Gastrocnemius medialis (tissue), 4 donors: ENCODE results near the gene KIF12. TPM values are rescaled to one million over a fixed set of nuclear protein-coding genes. Genes with fewer than 3 reads are reported as not detected.

ENCODE experiments used
- ATAC-seq, 2 donors: fragments of 150-250 bp; one replicate each; pipeline ENCODE4 v1.9.1; 2016
- DNase-seq, 2 donors: peaks; one replicate each; pipeline ENCODE4 v3.0.0-alpha.2; 2019
- H3K27ac ChIP-seq, 4 donors: fragments of 200-600 bp; sonication (generic); 1 replicate in 1 of 4; 2 replicates in 3 of 4; pipeline ENCODE4 v1.5.1; 2016 to 2018; ENCODE audit warnings: mild to moderate bottlenecking in 2 of 4, moderate library complexity in 1 of 4
- H3K27me3 ChIP-seq, 3 donors: fragments of 200-600 bp; sonication (generic) in 2 of 3; 1 replicate in 1 of 3; 2 replicates in 2 of 3; pipeline versions ENCODE4 v1.5.1 to v1.6.0; 2016 to 2019; ENCODE audit warnings: mild to moderate bottlenecking in 1 of 3, moderate library complexity in 1 of 3
- H3K36me3 ChIP-seq, 2 donors: fragments of 200-600 bp; sonication (generic) in 1 of 2; one replicate each; pipeline ENCODE4 v1.5.1; 2017 to 2018
- H3K4me1 ChIP-seq, 2 donors: fragments of 200-600 bp; sonication (generic) in 1 of 2; one replicate each; pipeline ENCODE4 v1.5.1; 2016 to 2017; ENCODE audit warnings: mild to moderate bottlenecking in 2 of 2
- H3K4me3 ChIP-seq, 4 donors: fragments of 200-600 bp; sonication (generic) in 3 of 4; 1 replicate in 1 of 4; 2 replicates in 3 of 4; pipeline ENCODE4 v1.5.1; 2016 to 2019; ENCODE audit warnings: mild to moderate bottlenecking in 2 of 4
- H3K9me3 ChIP-seq, 3 donors: fragments of 200-600 bp; sonication (generic) in 2 of 3; 1 replicate in 1 of 3; 2 replicates in 2 of 3; pipeline ENCODE4 v1.5.1; 2016 to 2019
- CTCF ChIP-seq, 5 experiments: fragments of 450-650 bp in 3 of 5; fragments of 200-600 bp in 2 of 5; sonication (generic) in 2 of 5; IDR thresholded peaks in 4 of 5; conservative IDR thresholded peaks in 1 of 5; 1 replicate in 4 of 5; 2 replicates in 1 of 5; pipeline ENCODE4 v1.5.1; 2016 to 2019; ENCODE audit warnings: antibody characterized with exemption in 5 of 5, mild to moderate bottlenecking in 3 of 5, moderate library complexity in 3 of 5
- POLR2A ChIP-seq, 2 donors: fragments of 450-650 bp; IDR thresholded peaks; one replicate each; pipeline ENCODE4 v1.6.1; 2017; ENCODE audit warnings: antibody characterized with exemption in 2 of 2, mild to moderate bottlenecking in 2 of 2, moderate library complexity in 2 of 2
- in situ Hi-C, 4 donors: fragments of 200-750 bp; cut with MboI; loops; one replicate each; pipeline versions ENCODE4 v1.15.0 to v1.8.0; 2017; ENCODE audit warnings: low sequenced_read_pairs in 4 of 4
- intact Hi-C: fragments of 100-400 bp; cut with DNase I; formaldehyde crosslinking; loops from one replicate; pipeline ENCODE4 v1.15.1; 2023; ENCODE audit warnings: low total_unique reads
- total RNA-seq, 4 donors: library from RNA; depleted of rRNA; stranded (reverse); fragments of >200 nt; gene quantifications; one replicate each; pipeline versions ENCODE4 v1.1.0 to v1.2.3, GENCODE V29; 2016

The KIF12 gene
- total RNA-seq, 4 donors from 2014 or later, result not detected

DNA sequence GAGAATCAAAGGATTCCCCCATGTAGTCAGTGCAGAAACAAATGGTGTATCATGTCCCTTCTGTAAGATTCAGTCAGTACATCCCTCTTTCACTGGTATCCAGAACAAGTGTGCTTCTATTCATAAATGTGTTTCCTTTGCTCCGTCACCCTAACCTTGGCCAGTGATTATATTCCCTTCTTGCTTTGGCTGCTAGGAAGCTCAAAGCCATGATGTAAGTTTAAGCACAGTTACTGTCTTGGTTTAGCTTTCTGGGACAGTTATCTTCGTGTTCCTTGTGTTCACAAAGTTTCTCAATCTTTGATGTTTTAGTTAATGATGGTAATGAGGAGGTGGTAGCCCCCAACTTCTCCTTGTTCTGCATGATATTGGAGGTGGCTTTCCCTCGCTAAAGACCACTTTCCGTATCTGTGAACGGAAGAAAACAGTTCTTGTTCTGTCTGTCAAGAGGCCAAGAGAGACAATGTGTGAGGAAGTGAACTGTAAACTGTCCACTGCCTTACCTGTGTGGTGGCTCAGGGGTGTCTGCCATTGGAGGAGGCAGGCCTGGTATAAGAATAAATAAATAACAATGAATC is 18.8 kb downstream of the KIF12 start:
- DNase-seq (no peak), ATAC-seq (no peak)
- Histone ChIP-seq H3K27me3 (peaks cover 0 to 7% (median 0%) of the 10 kb centered on the region in 3 donors), H3K4me3 (no peak overlapping the region), H3K27ac (no peak overlapping the region), H3K36me3 (no peaks in the 10 kb centered on the region), H3K4me1 (no peaks in the 10 kb centered on the region), H3K9me3 (no peaks in the 10 kb centered on the region)
- intact Hi-C loops, result no loop called here
- TF ChIP-seq POLR2A (IDR thresholded peaks at IDR 0.05) (no peak), CTCF (IDR thresholded peaks at IDR 0.05 in 4 of 5, conservative IDR thresholded peaks at IDR 0.05 in 1 of 5) (no peak)
- in situ Hi-C loops, result no loop called here

GRCh38 chr9:114078781-114079156 is 20.3 kb downstream of the KIF12 start:
- in situ Hi-C loops (no loop called here), intact Hi-C loops (no loop called here)
- Histone ChIP-seq H3K27ac (no peak overlapping the region), H3K27me3 (peaks cover 0 to 7% (median 0%) of the 10 kb centered on the region in 3 donors), H3K9me3 (no peaks in the 10 kb centered on the region), H3K4me1 (no peaks in the 10 kb centered on the region), H3K4me3 (no peak overlapping the region), H3K36me3 (no peaks in the 10 kb centered on the region)
- TF ChIP-seq POLR2A (IDR thresholded peaks at IDR 0.05) (no peak), CTCF (IDR thresholded peaks at IDR 0.05 in 4 of 5, conservative IDR thresholded peaks at IDR 0.05 in 1 of 5) (no peak)
- ATAC-seq, result no peak
- no peak for DNase-seq

GRCh38 chr9:114078021-114078780 is 20.9 kb downstream of the KIF12 start, which contains the start of gene AMBP:
TSS of gene AMBP (minus strand) at chr9:114078300. CDS start at chr9:114078209, 91 bp downstream.
- Histone ChIP-seq H3K27me3 (peaks cover 0 to 7% (median 0%) of the 10 kb centered on the region in 3 donors), H3K36me3 (no peaks in the 10 kb centered on the region), H3K27ac (no peak within 1 kb of the TSS), H3K4me3 (no peak within 1 kb of the TSS), H3K9me3 (no peaks in the 10 kb centered on the region), H3K4me1 (no peaks in the 10 kb centered on the region)
- intact Hi-C loops, result no loop called here
- ATAC-seq (no peak), DNase-seq (no peak)
- TF ChIP-seq POLR2A (IDR thresholded peaks at IDR 0.05) (no peak), CTCF (IDR thresholded peaks at IDR 0.05 in 4 of 5, conservative IDR thresholded peaks at IDR 0.05 in 1 of 5) (no peak)
- in situ Hi-C loops, result no loop called here

GRCh38 chr9:114077162-114077837 is 21.8 kb downstream of the KIF12 start:
- no peak for ATAC-seq
- Histone ChIP-seq H3K36me3 (no peaks in the 10 kb centered on the region), H3K4me3 (no peak overlapping the region), H3K27me3 (peaks cover 0 to 7% (median 0%) of the 10 kb centered on the region in 3 donors), H3K9me3 (no peaks in the 10 kb centered on the region), H3K4me1 (no peaks in the 10 kb centered on the region), H3K27ac (no peak overlapping the region)
- DNase-seq, result no peak
- in situ Hi-C loops (no loop called here), intact Hi-C loops (no loop called here)
- TF ChIP-seq CTCF (IDR thresholded peaks at IDR 0.05 in 4 of 5, conservative IDR thresholded peaks at IDR 0.05 in 1 of 5) (no peak), POLR2A (IDR thresholded peaks at IDR 0.05) (no peak)
